NOMO-1 (cell line): ENCODE results near the gene LZTR1.
"Not testable (repeated sequence)": the region's sequence is repeated elsewhere in the genome, so short reads cannot be mapped to it uniquely, and the experiment has no call there.

Source experiments
- DNase-seq, 2 experiments: peaks; one replicate each; lab custom pipeline; 2025; ENCODE audit not compliant: unreplicated experiment in 2 of 2; lab: John Stamatoyannopoulos, UW

The LZTR1 gene

DNA sequence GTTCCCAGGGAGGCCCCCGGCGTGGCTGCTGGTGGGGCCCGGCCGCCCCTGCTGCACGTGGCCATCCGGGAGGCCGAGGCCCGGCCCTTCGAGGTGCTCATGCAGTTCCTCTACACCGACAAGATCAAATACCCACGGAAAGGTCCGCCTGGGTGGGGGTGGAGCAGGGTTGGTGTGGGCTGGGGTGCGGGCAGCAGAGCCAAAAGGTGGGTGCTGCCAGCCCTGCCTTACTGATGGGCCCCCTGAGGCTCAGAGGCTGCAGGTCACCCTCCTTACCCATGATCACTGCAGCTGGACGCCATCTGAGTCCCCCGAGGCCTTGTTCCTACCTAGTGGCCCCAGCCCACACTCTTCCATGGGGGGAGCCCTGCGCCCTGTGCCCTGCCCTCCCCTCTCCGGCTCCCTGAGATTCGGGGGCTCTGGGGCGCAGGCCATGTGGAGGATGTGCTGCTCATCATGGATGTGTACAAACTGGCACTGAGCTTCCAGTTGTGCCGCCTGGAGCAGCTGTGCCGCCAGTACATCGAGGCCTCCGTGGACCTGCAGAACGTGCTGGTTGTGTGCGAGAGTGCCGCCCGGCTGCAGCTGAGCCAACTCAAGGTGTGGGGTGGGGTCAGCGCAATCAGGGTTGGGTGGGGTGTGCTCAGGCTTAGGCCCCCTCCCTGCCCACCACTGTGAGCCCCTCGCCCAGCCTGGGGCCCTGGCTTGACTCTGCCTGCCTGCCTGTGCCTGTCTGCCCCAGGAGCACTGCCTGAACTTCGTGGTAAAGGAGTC, 12.2 kb downstream of the LZTR1 start:
- DNase-seq, result no peak

DNA sequence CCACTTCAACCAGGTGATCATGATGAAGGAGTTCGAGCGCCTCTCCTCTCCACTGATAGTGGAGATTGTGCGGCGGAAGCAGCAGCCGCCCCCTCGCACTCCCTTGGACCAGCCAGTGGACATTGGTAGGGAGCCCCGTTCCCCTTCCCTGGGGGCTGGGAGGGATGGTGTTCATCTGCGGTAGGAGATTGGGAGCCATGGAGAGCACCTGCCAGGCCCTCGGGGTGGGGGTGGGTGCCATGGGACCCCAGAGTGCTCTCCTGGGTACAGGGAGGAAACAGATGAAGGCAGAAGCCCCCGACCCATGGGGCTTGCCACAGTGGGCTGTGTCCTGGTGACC, 12.8 kb downstream of the LZTR1 start:
- DNase-seq, result no peak

DNA sequence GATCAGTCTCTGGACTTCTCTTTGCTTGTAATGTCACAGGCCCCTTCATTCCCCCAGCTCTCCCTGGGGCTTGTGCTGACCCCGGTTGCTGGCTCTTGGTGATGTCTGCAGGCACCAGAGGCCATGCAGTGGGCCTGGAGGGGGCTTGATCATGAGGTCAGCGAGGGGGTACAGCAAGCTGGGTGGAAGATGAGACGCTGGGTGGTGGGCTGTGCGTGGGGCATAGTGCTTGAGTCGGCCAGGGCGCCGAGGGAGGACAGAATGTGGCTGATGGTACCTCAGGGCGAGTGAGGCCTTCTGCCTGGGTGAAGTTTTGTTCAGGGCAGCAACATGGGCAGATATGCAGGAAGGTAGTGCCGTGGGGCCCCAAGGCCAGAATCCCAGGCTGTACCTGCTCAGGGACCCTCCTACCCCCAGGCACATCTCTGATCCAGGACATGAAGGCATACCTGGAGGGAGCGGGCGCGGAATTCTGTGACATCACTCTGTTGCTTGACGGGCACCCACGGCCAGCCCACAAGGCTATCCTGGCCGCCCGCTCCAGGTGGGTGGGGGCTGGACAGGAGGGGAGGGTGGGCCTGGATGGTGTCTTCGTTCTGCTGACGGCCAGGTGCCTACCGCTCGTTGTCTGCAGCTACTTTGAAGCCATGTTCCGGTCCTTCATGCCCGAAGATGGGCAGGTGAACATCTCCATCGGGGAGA, 13.4 kb downstream of the LZTR1 start:
- no peak for DNase-seq

DNA sequence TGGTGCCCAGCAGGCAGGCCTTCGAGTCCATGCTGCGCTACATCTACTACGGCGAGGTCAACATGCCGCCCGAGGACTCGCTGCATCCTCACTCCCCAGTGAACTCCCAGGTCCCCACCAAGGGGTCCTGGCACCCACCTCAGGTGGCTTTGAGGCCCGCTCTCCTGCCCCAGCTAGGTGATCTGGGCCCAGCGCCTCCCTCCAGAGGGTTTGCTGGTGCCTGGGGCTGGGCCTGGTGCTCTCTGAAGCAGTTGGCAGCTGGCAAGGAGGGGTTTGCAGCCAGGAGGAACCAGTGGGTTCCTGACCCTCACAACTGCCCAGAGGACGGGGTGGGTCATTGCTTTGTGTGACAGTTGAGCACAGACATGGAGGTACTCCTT, 13.9 kb downstream of the LZTR1 start:
- DNase-seq, result no peak

DNA sequence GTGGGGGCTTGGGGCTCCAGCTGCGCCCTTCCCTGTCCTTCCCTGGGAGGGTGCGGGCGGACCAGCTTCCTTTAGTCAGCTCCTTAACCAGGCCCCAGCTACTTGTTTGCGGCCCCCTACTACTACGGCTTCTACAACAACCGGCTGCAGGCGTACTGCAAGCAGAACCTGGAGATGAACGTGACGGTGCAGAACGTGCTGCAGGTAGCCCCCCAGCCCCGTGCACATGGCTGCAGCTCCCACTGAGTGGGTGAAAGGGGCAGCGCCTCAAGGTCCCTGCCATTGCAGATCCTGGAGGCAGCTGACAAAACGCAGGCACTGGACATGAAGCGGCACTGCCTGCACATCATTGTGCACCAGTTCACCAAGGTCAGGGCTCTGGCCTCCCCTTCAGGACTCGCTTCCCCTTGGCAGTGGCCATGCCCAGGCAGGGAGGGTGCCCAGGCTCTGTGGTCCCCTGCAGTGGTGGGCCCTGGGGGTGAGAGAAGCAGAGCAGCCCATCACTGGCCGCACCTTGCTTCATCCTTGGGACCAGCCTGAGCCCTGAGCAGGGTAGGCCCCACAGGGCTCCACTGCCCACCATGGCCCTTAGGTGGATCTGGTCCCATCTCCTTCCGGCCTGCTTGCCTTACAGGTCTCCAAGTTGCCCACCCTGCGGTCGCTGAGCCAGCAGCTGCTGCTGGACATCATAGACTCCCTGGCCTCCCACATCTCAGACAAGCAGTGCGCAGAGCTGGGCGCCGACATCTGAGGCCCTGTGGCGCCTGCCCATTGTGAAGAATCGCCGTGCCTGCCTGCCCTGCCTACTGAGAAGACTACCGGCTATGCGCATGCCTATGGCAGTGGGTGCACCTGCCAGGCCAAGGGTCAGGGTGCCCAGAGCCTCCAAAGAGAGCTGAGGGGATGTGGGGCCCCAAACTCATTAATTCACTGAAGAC, 14.8 kb downstream of the LZTR1 start:
- no peak for DNase-seq

DNA sequence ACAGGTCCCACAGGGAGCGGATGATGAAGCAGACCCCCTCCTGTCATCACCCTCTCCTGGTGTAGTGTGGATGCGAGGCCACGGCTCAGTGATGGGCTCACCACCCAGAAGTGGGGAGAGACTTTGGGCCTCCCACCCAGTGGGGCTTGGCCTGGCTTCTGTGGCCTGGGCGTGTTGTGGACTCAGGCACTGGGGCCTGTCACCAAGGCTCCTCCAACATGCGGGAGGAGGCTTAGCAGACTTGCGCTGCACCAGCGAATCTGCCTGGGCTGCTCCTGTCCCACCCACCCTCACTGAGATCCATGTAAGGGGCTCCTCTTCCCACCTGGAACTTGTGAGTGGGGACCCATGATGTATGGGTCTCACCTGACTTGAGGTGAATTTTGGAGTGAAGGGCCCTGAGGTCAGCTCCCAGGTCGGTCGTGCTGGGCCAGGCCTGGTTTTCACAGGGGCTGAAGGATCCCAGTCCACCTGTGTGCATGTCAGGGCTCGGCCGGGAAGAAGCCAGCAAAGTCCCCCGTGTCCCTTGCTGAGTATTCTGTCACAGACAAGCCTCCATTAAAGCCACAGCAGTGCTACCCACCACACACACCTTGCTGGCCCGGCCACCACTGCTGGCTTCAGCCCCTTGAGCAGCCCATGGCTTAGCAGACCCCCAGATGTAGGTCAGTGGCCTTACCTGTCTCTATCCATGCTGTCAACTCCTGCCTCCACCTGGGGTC, 15.6 kb downstream of the LZTR1 start:
- DNase-seq, result no peak

DNA sequence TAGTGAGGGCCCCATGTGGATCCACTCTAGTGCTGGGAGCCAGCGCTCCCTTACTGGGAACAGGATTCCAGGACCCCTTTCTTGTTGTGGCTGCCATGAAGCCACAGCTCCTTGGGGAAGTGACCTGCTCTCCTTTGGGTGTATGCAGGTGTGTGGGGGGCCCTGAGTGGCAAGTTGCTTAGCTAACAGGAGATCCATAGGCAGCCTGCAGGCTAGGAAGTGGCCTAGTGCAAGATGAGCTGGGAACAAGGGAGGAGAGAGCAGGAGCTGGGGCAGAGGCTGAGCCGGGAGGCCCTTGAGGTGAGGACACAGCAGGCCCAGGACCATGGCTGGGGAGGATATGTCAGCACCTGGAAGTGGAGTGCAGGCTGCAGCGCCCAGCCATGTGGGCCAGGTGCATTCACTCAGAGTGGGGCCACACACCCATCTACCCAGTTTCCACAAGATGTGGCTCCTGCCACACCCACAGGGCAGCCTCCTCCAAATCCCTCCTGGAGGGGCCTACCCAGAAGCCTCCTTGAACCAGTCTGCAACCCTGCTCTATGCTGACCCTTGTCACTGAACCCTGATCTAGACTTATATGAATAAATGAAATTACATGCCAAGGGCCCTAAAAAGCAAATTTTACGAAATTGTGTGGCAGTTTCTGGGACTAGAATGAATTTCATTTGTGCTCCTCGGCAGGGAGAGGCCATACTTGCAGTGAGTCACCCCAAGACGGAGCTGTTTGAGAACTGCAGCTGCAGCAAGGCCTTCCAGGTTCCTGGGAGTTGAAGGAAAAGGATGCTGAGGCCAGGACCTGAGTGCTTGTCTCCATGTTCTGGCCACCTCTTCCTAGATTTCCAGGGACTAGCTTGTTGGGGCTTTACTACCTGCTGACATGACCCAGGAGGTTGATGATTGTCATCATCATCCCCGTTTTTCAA, 16.6 kb downstream of the LZTR1 start:
- DNase-seq, result no peak

DNA sequence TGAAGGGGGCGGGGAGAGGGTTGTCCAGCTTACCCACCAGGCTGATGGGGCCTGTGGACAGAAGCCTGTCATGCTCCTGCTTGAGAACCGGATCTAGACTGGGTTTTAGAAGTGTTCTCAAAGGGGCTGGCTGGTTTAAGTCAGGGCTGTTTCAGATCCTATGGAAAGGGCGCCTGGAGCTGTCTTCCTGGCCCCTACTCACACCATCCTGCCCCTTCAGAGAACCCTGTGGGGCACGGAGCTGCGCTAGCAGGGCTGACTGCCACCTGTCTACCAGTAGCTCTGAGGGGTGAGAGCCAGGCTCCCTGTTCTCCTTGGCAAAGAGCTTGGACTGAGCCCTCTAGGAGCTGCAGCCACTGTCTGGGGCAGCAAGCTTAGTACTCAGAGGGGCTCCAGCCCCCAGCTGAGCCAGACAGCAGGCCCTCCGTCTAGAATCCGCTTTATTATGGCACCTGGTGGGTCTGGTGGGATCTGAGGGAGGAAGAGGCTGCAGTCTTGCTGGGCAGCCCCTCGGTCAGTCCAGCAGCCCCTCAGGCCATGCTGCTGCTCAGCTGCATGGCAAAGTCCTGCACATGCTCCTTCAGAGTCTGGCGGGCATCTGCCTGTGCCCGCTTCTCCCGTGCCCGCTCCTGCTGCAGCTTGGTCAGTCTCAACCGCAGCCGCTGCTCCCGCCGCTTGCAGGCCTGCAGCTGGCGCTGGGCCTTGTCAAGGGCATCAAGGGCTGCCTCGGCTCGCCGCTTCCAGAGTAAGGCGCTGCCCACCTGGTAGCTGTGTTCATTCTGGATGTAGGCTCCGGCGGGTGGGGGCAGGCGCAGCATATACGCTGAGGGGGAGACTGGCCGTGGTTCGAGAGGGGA, 17.5 kb downstream of the LZTR1 start:
- DNase-seq, result no peak

DNA sequence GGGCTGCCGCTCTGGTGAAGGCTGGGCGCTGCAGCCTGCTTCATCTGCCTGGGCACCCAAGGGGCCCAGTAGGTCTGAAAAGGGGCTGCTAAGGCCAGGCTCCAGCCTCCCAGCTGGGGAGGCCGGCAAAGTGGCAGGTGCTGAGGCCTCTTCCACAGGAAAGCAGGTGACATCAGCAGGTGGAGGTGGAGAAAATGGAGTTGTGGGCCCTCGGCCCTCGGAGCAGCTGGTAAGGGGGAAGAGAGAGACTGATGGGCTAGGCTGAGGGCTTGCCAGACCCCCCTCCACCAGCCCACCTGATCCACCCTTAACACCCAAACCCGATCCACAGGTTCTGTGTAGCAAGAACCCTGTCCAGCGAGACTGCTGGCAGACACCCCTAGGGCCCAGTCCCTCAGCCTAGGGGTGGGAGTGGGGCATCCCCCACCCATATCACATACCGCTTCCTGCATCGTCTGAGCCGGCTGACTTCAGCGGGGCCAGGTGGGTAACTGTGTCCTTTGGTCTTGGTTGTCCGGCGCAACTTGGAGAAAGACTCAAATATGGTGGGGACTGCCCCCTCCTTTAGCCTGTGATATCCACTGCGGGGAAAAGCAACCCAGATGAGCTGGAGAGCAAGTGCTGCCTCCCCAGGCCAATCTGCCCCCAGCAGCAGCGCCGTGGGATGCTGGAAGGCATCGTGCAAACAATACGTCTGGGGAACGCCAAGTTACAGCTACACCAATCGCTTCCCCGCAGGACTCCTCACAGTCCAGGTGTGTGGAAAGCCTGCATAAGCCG, 18.3 kb downstream of the LZTR1 start:
- DNase-seq, result no peak

DNA sequence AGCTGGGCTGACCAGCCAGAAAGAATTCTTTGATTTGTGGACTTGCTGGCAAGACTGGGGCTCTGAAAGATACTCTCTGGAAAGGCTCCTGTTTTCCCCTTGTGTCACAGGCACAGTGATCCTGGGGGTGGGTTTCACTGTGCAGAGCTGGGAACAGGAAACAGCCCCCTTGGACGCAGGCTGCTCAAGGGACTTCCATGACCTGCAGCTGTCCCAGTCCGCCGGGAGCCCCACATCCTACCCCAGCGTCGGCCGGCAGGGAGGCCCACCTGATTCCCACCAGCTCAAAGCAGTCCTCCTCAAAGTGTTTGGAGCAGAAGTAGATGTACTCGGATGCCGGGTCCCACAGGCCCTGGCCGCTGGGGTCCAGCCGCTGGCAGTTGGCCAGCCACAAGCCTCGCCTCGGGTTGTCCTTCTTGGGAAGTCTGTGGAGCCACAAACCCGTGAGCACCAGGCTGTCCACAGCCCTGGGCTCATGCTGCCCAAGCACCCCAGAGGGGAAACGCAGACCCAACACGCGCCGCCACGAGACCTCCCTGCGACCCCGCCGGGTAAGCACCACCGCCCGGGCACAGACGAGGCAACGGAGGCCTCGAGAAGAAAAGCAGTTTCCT, 19.0 kb downstream of the LZTR1 start:
- DNase-seq, result no peak

DNA sequence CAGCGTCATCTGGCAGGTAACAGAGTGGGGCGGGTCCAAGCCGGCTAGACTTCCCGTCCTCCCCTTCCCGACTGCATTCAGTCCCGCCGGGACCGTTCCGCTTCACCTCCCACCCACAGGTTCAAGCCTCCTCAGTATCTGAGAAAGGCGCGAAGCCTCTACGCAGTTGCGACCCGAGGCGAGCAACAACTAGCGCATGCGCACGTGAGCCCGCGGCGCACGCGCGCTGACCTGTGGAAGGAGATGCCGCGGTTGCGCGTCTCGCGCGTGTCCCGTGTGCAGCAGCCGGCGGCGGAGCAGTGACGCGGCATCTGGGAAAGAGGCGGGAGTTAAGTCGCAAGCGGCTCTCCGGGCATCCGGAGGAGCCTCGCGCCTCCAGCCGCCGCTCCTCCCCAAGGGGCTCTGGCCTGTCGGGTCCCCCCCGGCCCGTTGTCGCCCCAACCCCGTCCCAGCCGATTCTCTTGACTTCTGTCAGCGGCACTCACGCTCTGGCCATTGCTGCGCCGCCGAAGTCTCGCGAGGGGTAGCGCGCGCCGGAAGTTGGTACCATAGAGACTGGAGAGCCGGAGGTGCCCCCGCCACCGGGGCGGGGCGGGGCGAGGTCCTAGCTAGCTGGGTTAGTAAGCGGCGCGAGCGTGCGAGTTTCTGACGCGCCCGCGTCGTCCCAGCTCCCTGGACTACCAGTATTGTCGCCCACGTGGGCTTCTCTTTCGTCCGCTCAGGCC, 19.7 kb downstream of the LZTR1 start, which contains the start of gene THAP7:
THAP7 (minus strand) TSS at position 518 of the 725 bp plus-strand sequence; CDS start at position 311, 207 bp downstream.
- DNase-seq, result peak; percentile 93 to 98

DNA sequence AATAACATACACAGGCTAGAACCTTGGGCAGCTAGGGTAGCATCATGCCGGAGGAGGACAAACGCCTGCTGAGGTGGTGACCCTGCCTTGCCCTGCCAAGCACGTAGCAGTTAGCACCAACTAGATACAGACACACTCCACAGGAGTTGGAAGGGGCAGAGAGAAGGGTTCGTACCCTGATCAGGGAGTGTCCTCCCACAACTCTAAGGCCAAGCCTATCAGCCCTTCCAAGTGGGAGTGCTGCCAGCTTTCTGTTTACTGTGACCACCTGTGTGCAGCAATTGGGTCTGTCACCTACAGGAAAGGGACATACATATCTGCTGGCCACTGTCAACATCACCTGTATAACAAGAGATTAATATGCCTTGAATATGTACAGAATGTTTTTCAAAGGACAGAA, 21.7 kb downstream of the LZTR1 start:
- DNase-seq, result no peak

DNA sequence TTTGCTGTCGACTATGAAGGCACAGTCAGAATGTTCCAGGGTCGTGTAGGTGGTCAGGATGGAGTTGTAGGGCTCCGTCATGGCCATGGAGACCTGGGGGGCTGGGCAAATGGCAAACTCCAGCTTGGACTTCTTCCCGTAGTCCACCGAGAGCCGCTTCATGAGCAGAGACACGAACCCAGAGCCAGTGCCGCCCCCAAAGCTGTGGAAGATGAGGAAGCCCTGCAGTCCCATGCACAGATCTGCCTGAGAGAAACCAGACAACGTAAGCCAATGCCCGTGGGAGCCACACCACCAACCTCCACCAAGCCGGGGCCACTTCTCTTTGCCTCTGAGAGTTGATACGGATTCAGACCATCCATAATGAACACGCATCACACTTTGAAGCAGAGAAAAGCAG, 27.1 kb downstream of the LZTR1 start:
- DNase-seq, result not testable (repeated sequence)

DNA sequence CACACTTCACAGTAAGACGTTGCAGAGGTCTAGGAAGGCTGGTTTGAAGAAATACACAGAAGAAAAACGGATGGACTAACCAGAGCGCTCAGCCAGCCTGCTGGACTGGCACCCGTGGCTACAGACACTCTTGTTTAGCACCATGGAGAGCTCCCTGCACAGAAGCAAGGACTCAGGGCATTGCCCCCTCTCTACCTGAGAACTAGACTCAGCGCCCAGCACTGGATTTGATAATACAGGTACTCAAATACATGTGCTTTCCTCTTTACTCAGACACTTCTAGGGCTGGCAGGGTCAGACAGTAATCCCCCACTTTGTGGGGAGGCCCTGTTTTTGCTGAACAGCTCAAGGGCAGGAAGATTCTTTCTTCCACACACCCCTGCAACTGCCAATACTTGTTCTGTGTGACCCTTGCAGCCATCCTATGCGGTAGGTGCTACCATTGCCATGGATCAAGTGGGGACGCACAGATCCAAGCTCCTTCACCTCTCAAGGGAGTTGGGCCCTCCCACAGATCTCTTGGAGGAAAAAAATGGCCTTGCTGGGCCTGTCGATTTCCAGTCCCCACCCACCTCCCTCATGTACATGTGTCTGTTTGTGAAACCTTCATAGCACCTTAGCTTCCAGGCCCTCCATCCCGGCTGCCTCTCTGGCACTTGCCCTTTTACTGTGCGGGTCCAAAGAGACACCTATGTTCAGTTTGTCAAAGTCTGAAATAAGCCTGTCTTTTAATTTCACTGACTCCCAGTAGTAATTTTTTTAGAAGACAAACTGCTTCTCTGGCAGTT, 27.7 kb downstream of the LZTR1 start:
- DNase-seq, result peak in 1 of 2 experiments; percentile 20

DNA sequence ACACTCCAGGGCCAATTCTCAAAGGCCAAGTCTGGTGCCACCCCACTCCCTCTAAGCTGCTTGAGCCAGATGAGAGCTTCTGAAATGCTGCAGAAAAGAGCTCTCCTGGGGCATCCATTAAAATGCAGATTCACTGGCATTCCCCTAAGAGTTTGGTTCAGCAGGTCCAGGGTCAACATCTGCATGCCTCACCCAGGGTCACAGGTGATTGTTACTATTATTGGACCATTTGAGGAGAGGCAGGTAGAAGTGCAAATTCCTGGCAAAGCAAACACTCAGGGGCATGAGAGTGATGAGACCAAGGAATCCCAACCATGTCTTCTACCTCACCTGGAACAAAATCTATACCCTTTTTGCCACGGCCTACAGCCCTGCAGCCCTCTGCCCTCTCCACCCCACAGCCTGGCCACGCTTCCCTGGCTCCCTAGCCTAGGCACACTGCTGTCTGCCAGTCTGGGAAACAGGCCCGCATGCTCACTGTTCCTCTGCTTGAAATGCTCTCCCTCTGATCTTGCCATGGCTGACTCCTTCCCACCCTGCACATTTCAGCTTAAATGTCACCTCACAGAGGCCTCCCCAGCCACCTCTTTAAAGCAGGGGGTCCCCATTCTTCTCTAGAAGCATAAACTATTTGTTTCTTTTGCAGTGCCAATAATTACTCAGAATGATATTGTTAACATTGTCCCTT, 28.5 kb downstream of the LZTR1 start:
- no peak for DNase-seq
